H1 (cell line): ENCODE results near the gene RABL2A.
"Not testable (repeated sequence)": the region's sequence is repeated elsewhere in the genome, so short reads cannot be mapped to it uniquely, and the experiment has no call there.

Source experiments
- ATF3 ChIP-seq: IDR thresholded peaks from 2 replicates; pipeline ENCODE4 v1.6.1; 2011; ENCODE audit warnings: low read depth, mild to moderate bottlenecking, low read length; ENCODE audit not compliant: insufficient read depth
- CHD1 ChIP-seq: IDR thresholded peaks from 2 replicates; pipeline ENCODE4 v1.6.1; 2012; ENCODE audit warnings: low read depth, low read length, improper control_type of control experiment
- CTCF ChIP-seq, 3 experiments: IDR thresholded peaks; 1 replicate in 2 of 3; 2 replicates in 1 of 3; pipeline versions ENCODE4 v1.5.1 to v1.6.1; 2011; ENCODE audit warnings: low read length in 3 of 3, mild to moderate bottlenecking in 3 of 3, inconsistent platforms in 2 of 3, low read depth in 1 of 3, moderate library complexity in 1 of 3; ENCODE audit not compliant: insufficient read depth in 1 of 3; ENCODE audit errors: control extremely low read depth in 1 of 3
- EZH2 ChIP-seq: fragments of 200-600 bp; sonication (generic); IDR thresholded peaks from 2 replicates; pipeline ENCODE4 v1.7.1; 2012; ENCODE audit warnings: low read depth, mild to moderate bottlenecking, moderate library complexity, low read length, inconsistent platforms; ENCODE audit not compliant: severe bottlenecking
- GTF2F1 ChIP-seq: IDR thresholded peaks from 2 replicates; pipeline ENCODE4 v1.6.1; 2012; ENCODE audit warnings: low read depth, low read length, improper control_type of control experiment, borderline replicate concordance
- POLR2A ChIP-seq, 2 experiments: IDR thresholded peaks; 1 replicate in 1 of 2; 2 replicates in 1 of 2; pipeline ENCODE4 v1.6.1; 2011; ENCODE audit warnings: low read depth in 2 of 2, low read length in 2 of 2, mild to moderate bottlenecking in 2 of 2; ENCODE audit errors: control extremely low read depth in 1 of 2
- POLR2AphosphoS5 ChIP-seq: IDR thresholded peaks from 2 replicates; pipeline ENCODE4 v1.6.1; 2011; ENCODE audit warnings: low read depth, low read length
- RAD21 ChIP-seq, 2 experiments: IDR thresholded peaks in 1 of 2; conservative IDR thresholded peaks in 1 of 2; 2 replicates each; pipeline ENCODE4 v1.6.1; 2011; ENCODE audit warnings: low read depth in 2 of 2, low read length in 2 of 2, improper control_type of control experiment in 1 of 2, inconsistent platforms in 1 of 2, mild to moderate bottlenecking in 1 of 2, moderate library complexity in 1 of 2
- RFX5 ChIP-seq: IDR thresholded peaks from 2 replicates; pipeline ENCODE4 v1.6.1; 2011; ENCODE audit warnings: low read depth, low read length, improper control_type of control experiment, borderline replicate concordance
- SUZ12 ChIP-seq: fragments of 200-600 bp; sonication (generic); IDR thresholded peaks from 2 replicates; pipeline ENCODE4 v1.6.1; 2012; ENCODE audit warnings: mild to moderate bottlenecking, inconsistent platforms, low read length, moderate library complexity, mixed read lengths
- TAF1 ChIP-seq: IDR thresholded peaks from 2 replicates; pipeline ENCODE4 v1.6.1; 2011; ENCODE audit warnings: mild to moderate bottlenecking, low read depth, low read length
- TEAD4 ChIP-seq: IDR thresholded peaks from 2 replicates; pipeline ENCODE4 v1.6.1; 2012; ENCODE audit warnings: low read depth, low read length, inconsistent platforms, mixed read lengths
- YY1 ChIP-seq: IDR thresholded peaks from 2 replicates; pipeline ENCODE4 v1.6.1; 2011; ENCODE audit warnings: low read depth, mild to moderate bottlenecking, low read length

DNA sequence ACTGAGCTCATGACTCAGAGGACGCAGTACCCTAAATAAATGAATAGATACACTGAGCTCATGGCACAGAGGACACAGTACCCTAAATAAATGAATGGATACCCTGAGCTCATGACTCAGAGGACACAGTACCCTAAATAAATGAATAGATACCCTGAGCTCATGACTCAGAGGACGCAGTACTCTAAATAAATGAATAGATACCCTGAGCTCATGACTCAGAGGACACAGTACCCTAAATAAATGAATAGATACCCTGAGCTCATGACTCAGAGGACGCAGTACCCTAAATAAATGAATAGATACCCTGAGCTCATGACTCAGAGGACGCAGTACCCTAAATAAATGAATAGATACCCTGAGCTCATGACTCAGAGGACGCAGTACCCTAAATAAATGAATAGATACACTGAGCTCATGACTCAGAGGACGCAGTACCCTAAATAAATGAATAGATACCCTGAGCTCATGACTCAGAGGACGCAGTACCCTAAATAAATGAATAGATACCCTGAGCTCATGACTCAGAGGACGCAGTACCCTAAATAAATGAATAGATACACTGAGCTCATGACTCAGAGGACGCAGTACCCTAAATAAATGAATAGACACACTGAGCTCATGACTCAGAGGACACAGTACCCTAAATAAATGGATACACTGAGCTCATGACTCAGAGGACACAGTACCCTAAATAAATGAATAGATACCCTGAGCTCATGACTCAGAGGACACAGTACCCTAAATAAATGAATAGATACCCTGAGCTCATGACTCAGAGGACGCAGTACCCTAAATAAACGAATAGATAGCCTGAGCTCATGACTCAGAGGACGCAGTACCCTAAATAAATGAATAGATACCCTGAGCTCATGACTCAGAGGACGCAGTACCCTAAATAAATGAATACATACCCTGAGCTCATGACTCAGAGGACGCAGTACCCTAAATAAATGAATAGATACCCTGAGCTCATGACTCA is 24.1 kb downstream of the RABL2A start:
- not testable (repeated sequence) for TF ChIP-seq EZH2; RFX5; CTCF (IDR thresholded peaks at IDR 0.05; ENCODE audit: control extremely low read depth in 1 of 3, insufficient read depth in 1 of 3, low read depth in 1 of 3, low read length in 3 of 3); SUZ12; ATF3; GTF2F1; TAF1; TEAD4; CHD1; RAD21 (IDR thresholded peaks at IDR 0.05 in 1 of 2, conservative IDR thresholded peaks at IDR 0.05 in 1 of 2; ENCODE audit: low read depth in 2 of 2, low read length in 2 of 2); POLR2A (IDR thresholded peaks at IDR 0.05; ENCODE audit: control extremely low read depth in 1 of 2, low read depth in 2 of 2, low read length in 2 of 2); POLR2AphosphoS5; YY1
